Breast epithelium (tissue), 3 donors: ENCODE results near the gene PRR33.

Experiments
- POLR2A ChIP-seq: fragments of 450-650 bp; IDR thresholded peaks from one replicate; pipeline ENCODE4 v1.6.1; 2016; ENCODE audit warnings: antibody characterized with exemption, mild to moderate bottlenecking, moderate library complexity
- POLR2AphosphoS5 ChIP-seq, 3 donors: sonication (generic); formaldehyde crosslinking; IDR thresholded peaks; one replicate each; pipeline ENCODE4 v1.6.1; 2017; ENCODE audit warnings: antibody characterized with exemption in 3 of 3

- no peak for TF ChIP-seq POLR2A
- TF ChIP-seq POLR2AphosphoS5 (IDR thresholded peaks at IDR 0.05), result no peak
These were observed at the start of gene PRR33 for GRCh38 chr11:1891831-1892115.
